Left lung (tissue), 10 donors: Measurements from ENCODE around the gene ANK3. TPM values are rescaled to one million over a fixed set of nuclear protein-coding genes. Genes with fewer than 3 reads are reported as not detected.

Source experiments
- ATAC-seq: fragments of 200-7000 bp; cut with Tn5 transposase; one replicate; pipeline ENCODE4 v1.9.1; 2020; ENCODE audit warnings: moderate library complexity
- DNase-seq, 4 donors: peaks; one replicate each; pipeline ENCODE4 v3.0.0-alpha.2; 2013 to 2020
- H3K27ac ChIP-seq, 2 donors: fragments of 200-600 bp; sonication (generic) in 1 of 2; one replicate each; pipeline versions ENCODE4 v1.5.0 to v1.8.0; 2020 to 2021
- H3K27me3 ChIP-seq, 2 donors: fragments of 200-600 bp; sonication (generic) in 1 of 2; one replicate each; pipeline versions ENCODE4 v1.5.0 to v1.8.0; 2020 to 2021
- H3K36me3 ChIP-seq, 2 donors: fragments of 200-600 bp; sonication (generic) in 1 of 2; one replicate each; pipeline versions ENCODE4 v1.5.0 to v1.8.0; 2020 to 2021
- H3K4me1 ChIP-seq, 2 donors: fragments of 200-600 bp; one replicate each; pipeline ENCODE4 v1.8.0; 2021
- H3K4me3 ChIP-seq, 2 donors: fragments of 200-600 bp; sonication (generic) in 1 of 2; one replicate each; pipeline versions ENCODE4 v1.5.0 to v1.8.0; 2020 to 2021; ENCODE audit warnings: mild to moderate bottlenecking in 1 of 2
- H3K9me3 ChIP-seq, 2 donors: fragments of 200-600 bp; sonication (generic) in 1 of 2; one replicate each; pipeline versions ENCODE4 v1.5.0 to v1.8.0; 2020 to 2021
- intact Hi-C, 2 donors: fragments of 100-400 bp; cut with DNase I; formaldehyde crosslinking; loops; one replicate each; pipeline versions ENCODE4 v1.11.2 to v1.14.2; 2022
- polyA plus RNA-seq, 6 donors: library from polyadenylated mRNA; unstranded; fragments of 120-200 nt; gene quantifications; one replicate each; pipeline ENCODE4 v1.2.1, GENCODE V29; 2013; ENCODE audit not compliant: insufficient read length in 6 of 6
- total RNA-seq, 2 donors: library from RNA; stranded (reverse); fragmentation: NEBNext Ultra II Directional; extraction: Animal tissue kit (Norgen Biotek cat#: 25700); gene quantifications; one replicate each; pipeline ENCODE4 v1.2.1, GENCODE V29; 2021
- TF ChIP-seq, protein P1 (sequence below), 2 donors: fragments of 200-600 bp; sonication (generic) in 1 of 2; IDR thresholded peaks; one replicate each; pipeline versions ENCODE4 v1.5.0 to v1.8.0; 2021; ENCODE audit warnings: antibody characterized with exemption in 2 of 2
- donor health status: DM: no; HTN: yes; CAD: no.
- donor health status: DM: no; HTN: no; CAD: no.

The ANK3 gene
- total and polyA plus RNA-seq, 8 donors: 22.1 to 74.1 (median 35.1) TPM

DNA sequence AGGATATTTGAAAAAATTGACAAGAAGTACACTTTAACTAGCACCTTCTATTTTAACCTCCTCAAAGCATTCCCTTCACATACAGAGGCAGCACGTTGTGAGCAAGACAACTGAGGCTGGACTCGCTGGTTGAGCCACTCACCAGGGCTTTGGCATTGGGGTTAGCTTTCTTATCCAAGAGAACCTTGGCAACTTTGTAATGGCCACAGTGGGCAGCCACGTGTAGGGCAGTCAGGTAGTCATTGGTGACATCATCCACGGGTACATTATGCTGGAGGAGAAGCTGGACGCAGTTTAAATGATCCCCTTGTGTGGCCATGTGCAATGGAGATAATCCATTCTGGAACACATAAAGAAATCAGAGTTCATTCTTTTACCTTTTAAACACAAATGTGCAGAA is 181.8 kb downstream of the ANK3 start:
- intact Hi-C loops: loop anchor here in 1 of 2 donors (5.0 to 10.0 kb wide), 2 partner anchors 103 to 224 kb away; no protein-coding TSS in a partner anchor
- no peaks in the 10 kb centered on the region for H3K27me3 ChIP-seq
- H3K36me3 ChIP-seq: no peaks in the 10 kb centered on the region
- H3K4me3 ChIP-seq: no peak overlapping the region
- DNase-seq: no peak
- TF ChIP-seq, protein P1, sequence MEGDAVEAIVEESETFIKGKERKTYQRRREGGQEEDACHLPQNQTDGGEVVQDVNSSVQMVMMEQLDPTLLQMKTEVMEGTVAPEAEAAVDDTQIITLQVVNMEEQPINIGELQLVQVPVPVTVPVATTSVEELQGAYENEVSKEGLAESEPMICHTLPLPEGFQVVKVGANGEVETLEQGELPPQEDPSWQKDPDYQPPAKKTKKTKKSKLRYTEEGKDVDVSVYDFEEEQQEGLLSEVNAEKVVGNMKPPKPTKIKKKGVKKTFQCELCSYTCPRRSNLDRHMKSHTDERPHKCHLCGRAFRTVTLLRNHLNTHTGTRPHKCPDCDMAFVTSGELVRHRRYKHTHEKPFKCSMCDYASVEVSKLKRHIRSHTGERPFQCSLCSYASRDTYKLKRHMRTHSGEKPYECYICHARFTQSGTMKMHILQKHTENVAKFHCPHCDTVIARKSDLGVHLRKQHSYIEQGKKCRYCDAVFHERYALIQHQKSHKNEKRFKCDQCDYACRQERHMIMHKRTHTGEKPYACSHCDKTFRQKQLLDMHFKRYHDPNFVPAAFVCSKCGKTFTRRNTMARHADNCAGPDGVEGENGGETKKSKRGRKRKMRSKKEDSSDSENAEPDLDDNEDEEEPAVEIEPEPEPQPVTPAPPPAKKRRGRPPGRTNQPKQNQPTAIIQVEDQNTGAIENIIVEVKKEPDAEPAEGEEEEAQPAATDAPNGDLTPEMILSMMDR (IDR thresholded peaks at IDR 0.05): no peak
- H3K4me1 ChIP-seq: no peaks in the 10 kb centered on the region
- ATAC-seq: no peak
- no peak overlapping the region for H3K27ac ChIP-seq
- H3K9me3 ChIP-seq: no peaks in the 10 kb centered on the region

DNA sequence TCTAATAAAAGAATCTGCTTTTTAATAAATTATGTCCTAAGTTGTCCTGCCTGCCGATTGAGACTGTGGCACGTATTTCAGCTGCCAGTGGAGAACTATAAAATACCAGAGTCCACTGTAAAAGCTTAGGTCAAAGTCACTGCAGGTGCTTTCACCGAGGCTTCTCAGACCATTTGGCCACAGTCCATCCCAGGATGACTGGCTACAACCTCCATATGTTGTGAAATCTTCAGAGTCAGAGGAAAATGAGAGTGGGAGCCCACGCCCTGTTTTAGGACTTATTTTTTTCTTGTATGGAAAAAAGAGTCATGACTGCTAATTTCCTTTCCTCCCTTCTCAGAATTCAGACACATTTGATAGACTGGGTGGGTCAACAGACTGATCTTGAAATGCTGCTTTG is 182.9 kb downstream of the ANK3 start:
- Histone ChIP-seq H3K27me3 (no peaks in the 10 kb centered on the region), H3K36me3 (no peaks in the 10 kb centered on the region), H3K4me3 (no peak overlapping the region), H3K27ac (no peak overlapping the region), H3K9me3 (no peaks in the 10 kb centered on the region), H3K4me1 (no peaks in the 10 kb centered on the region)
- TF ChIP-seq, protein P1 (IDR thresholded peaks at IDR 0.05): no peak
- peak; percentile 26 for ATAC-seq
- intact Hi-C loops: loop anchor here in 1 of 2 donors (5.0 to 10.0 kb wide), 2 partner anchors 102 to 226 kb away; no protein-coding TSS in a partner anchor
- DNase-seq: peak in 1 of 4 donors; percentile 35

DNA sequence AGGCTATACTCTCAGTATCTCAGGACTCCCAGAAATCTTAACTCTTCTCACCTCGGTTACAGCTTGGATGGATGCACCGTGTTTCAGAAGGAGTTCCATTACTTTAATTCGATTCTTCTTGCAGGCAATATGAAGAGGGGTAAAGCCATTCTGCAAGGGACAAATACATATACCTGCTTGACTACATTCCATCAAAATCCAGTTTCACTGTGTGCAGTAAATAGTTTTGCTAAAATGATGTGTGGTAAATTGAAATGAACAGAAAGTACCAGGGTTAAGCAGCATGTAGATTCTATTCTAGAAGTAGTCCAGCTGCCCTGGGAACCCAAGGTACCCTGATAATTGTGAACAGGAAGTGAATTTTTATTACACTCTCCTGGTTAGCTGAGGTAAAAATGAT is 183.9 kb downstream of the ANK3 start:
- ATAC-seq (no peak), DNase-seq (no peak)
- no peaks in the 10 kb centered on the region for H3K4me1 ChIP-seq
- H3K27me3 ChIP-seq: no peaks in the 10 kb centered on the region
- H3K36me3 ChIP-seq: no peaks in the 10 kb centered on the region
- intact Hi-C loops: loop anchor here in 1 of 2 donors (5.0 to 10.0 kb wide), 2 partner anchors 101 to 227 kb away; no protein-coding TSS in a partner anchor
- no peak overlapping the region for H3K4me3 ChIP-seq
- no peak overlapping the region for H3K27ac ChIP-seq
- H3K9me3 ChIP-seq: no peaks in the 10 kb centered on the region
- TF ChIP-seq, protein P1 (IDR thresholded peaks at IDR 0.05): no peak

DNA sequence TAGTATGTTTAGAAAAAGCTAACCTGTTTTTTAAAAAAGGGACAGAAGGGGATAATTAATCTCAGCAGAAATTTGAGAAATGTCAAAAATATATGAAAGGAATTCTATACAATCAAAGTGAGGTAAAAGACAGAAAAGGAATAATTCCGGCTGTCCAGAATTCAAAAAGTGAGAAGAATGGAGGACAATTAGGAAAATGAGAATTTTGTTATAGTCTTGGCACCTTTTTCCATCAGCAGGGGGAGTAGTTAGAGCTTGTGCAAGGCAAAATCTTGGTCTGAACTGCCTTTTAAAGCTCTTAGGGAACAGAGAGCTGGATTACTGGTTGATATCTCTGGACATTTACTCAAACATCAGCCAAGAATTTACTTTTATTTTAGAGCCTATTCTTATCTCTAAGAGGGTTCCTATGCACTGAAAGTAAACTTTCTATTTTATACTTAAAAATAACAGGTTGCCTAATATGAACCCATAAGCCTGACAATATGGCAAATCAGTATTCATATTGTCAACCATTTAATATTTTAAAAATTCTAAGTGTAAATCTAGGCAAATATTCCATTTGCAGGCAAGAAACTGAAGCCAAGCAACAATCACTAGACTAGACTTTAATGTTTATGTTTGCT is 185.6 kb downstream of the ANK3 start:
- Histone ChIP-seq H3K4me3 (no peak overlapping the region), H3K9me3 (no peaks in the 10 kb centered on the region), H3K27ac (no peak overlapping the region), H3K27me3 (no peaks in the 10 kb centered on the region), H3K4me1 (no peaks in the 10 kb centered on the region), H3K36me3 (no peaks in the 10 kb centered on the region)
- TF ChIP-seq, protein P1 (IDR thresholded peaks at IDR 0.05): peak; percentile 23 to 33
- intact Hi-C loops: loop anchor here in 1 of 2 donors (10.0 kb wide), 1 partner anchor 99 kb away; no protein-coding TSS in a partner anchor
- ATAC-seq (peak; percentile 69), DNase-seq (peak in 1 of 4 donors; percentile 33)

DNA sequence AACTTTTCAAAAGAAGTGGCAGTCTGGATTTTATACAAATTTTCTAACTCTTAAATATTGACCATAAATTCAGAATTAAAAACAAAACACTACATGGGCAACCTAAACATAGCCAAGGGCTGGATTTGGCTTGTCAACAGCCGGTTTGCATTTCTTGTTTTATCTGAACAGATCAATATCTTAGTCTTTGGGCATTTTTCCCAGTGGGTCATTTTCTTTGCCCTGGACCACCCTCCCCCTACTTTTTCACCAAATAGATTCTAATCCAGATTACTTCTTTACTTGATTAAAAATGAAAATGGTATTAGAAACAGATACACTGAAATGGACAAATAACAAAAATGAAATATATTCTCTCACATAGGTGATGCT is 189.0 kb downstream of the ANK3 start:
- Histone ChIP-seq H3K4me3 (no peak overlapping the region), H3K4me1 (no peaks in the 10 kb centered on the region), H3K27me3 (no peaks in the 10 kb centered on the region), H3K36me3 (peaks cover 0 to 4% of the 10 kb centered on the region in 2 donors), H3K9me3 (no peaks in the 10 kb centered on the region), H3K27ac (no peak overlapping the region)
- intact Hi-C loops: loop anchor here in 1 of 2 donors (10.0 kb wide), 1 partner anchor 96 kb away; no protein-coding TSS in a partner anchor
- TF ChIP-seq, protein P1 (IDR thresholded peaks at IDR 0.05): no peak
- ATAC-seq (no peak), DNase-seq (no peak)
